HepG2 (cell line): ENCODE data around the gene EEF1AKMT1. TPM values are rescaled to one million over a fixed set of nuclear protein-coding genes. Genes with fewer than 3 reads are reported as not detected.

Source experiments
- ARID2 ChIP-seq: sonication (generic); formaldehyde crosslinking; IDR thresholded peaks from 2 replicates; pipeline ENCODE4 v1.8.1; 2022; ENCODE audit warnings: mild to moderate bottlenecking, missing genetic modification reagents, borderline replicate concordance
- CSRNP1 ChIP-seq: sonication (generic); formaldehyde crosslinking; IDR thresholded peaks from 2 replicates; pipeline ENCODE4 v1.8.1; 2023; ENCODE audit warnings: mild to moderate bottlenecking, missing genetic modification reagents
- FOXP1 ChIP-seq, 2 experiments: fragments of 450-650 bp in 1 of 2; IDR thresholded peaks; 2 replicates each; pipeline ENCODE4 v1.6.1; 2017 to 2018; ENCODE audit warnings: antibody characterized with exemption in 1 of 2
- IRF9 ChIP-seq: sonication (generic); formaldehyde crosslinking; IDR thresholded peaks from 2 replicates; pipeline ENCODE4 v1.8.0; 2022; ENCODE audit warnings: missing genetic modification reagents, mild to moderate bottlenecking, borderline replicate concordance
- MAFG ChIP-seq: sonication (generic); formaldehyde crosslinking; IDR thresholded peaks from 2 replicates; pipeline ENCODE4 v1.5.1; 2020; ENCODE audit warnings: mild to moderate bottlenecking, missing genetic modification reagents
- MLLT10 ChIP-seq: sonication (generic); formaldehyde crosslinking; IDR thresholded peaks from 2 replicates; pipeline ENCODE4 v1.4.0; 2020; ENCODE audit warnings: missing genetic modification reagents
- NR2F1 ChIP-seq, 2 experiments: fragments of 450-650 bp in 1 of 2; formaldehyde crosslinking in 1 of 2; IDR thresholded peaks; 2 replicates each; pipeline versions ENCODE4 v1.5.0 to v1.6.1; 2016 to 2020; ENCODE audit warnings: mild to moderate bottlenecking in 1 of 2, missing compliant biosample characterization in 1 of 2, missing genetic modification reagents in 1 of 2, moderate library complexity in 1 of 2
- PAX8 ChIP-seq: sonication (generic); formaldehyde crosslinking; IDR thresholded peaks from 2 replicates; pipeline ENCODE4 v1.8.0; 2022; ENCODE audit warnings: mild to moderate bottlenecking, missing genetic modification reagents, borderline replicate concordance
- PCBP2 ChIP-seq: fragments of 200-400 bp; formaldehyde crosslinking; optimal IDR thresholded peaks from 2 replicates; pipeline ENCODE3; 2018; ENCODE audit warnings: low read length, low read depth; ENCODE audit not compliant: poor library complexity, severe bottlenecking
- RARA ChIP-seq: IDR thresholded peaks from 2 replicates; pipeline ENCODE4 v1.6.1; 2016; ENCODE audit warnings: missing genetic modification reagents, missing compliant biosample characterization
- RFX1 ChIP-seq: fragments of 450-650 bp; IDR thresholded peaks from 2 replicates; pipeline ENCODE4 v1.6.1; 2017
- SIX1 ChIP-seq: sonication (generic); formaldehyde crosslinking; IDR thresholded peaks from 2 replicates; pipeline ENCODE4 v1.4.0; 2020; ENCODE audit warnings: missing genetic modification reagents, borderline replicate concordance
- STAT5B ChIP-seq: sonication (generic); formaldehyde crosslinking; IDR thresholded peaks from 2 replicates; pipeline ENCODE4 v1.4.0; 2020; ENCODE audit warnings: missing genetic modification reagents
- STAT6 ChIP-seq: sonication (generic); formaldehyde crosslinking; IDR thresholded peaks from 2 replicates; pipeline ENCODE4 v1.4.0; 2020; ENCODE audit warnings: missing genetic modification reagents, mild to moderate bottlenecking, borderline replicate concordance
- THAP8 ChIP-seq: sonication (generic); formaldehyde crosslinking; IDR thresholded peaks from 2 replicates; pipeline ENCODE4 v1.5.1; 2020; ENCODE audit warnings: missing genetic modification reagents, mild to moderate bottlenecking, borderline replicate concordance
- TRIM22 ChIP-seq: fragments of 450-650 bp; IDR thresholded peaks from 2 replicates; pipeline ENCODE4 v1.6.1; 2017
- ZFP90 ChIP-seq: sonication (generic); formaldehyde crosslinking; IDR thresholded peaks from 2 replicates; pipeline ENCODE4 v1.8.0; 2022; ENCODE audit warnings: missing genetic modification reagents, mild to moderate bottlenecking, inconsistent platforms, borderline replicate concordance
- ZMYM3 ChIP-seq: sonication (generic); formaldehyde crosslinking; IDR thresholded peaks from 2 replicates; pipeline ENCODE4 v1.5.1; 2020; ENCODE audit warnings: mild to moderate bottlenecking, missing genetic modification reagents
- ZNF766 ChIP-seq: sonication (generic); formaldehyde crosslinking; IDR thresholded peaks from 2 replicates; pipeline ENCODE4 v1.5.0; 2020; ENCODE audit warnings: missing genetic modification reagents, borderline replicate concordance
- ZNF777 ChIP-seq: sonication (generic); formaldehyde crosslinking; IDR thresholded peaks from 2 replicates; pipeline ENCODE4 v1.4.0; 2020; ENCODE audit warnings: missing genetic modification reagents
- ZNF850 ChIP-seq: sonication (generic); formaldehyde crosslinking; conservative IDR thresholded peaks from 2 replicates; pipeline ENCODE4 v1.9.0; 2021; ENCODE audit warnings: mild to moderate bottlenecking, missing genetic modification reagents
- polyA plus RNA-seq, 8 experiments: library from polyadenylated mRNA; depleted of rRNA in 3 of 8; stranded (reverse) in 7 of 8; unstranded in 1 of 8; fragments of >200 nt; fragmentation: Illumina TruSeq in 4 of 8; extraction: Trizol in 4 of 8; gene quantifications; 2 replicates each; pipeline versions ENCODE4 v1.2.1 to v1.2.3, GENCODE V29; 2011 to 2016; ENCODE audit warnings: low read depth in 4 of 8, missing spikeins in 1 of 8, mixed read lengths in 1 of 8; ENCODE audit not compliant: insufficient read depth in 1 of 8
- total RNA-seq, 5 experiments: library from RNA; depleted of rRNA; stranded (reverse); fragments of >200 nt; fragmentation: Illumina TruSeq; extraction: Trizol; gene quantifications; 2 replicates each; pipeline ENCODE4 v1.2.3, GENCODE V29; 2016; ENCODE audit warnings: low read depth in 1 of 5

Gene EEF1AKMT1
- total and polyA plus RNA-seq, 2 of the 13 experiments (the other 11 are each of a cell fraction or from before 2014, with no cell fraction given) = 6.0 to 16.1 TPM

GRCh38 chr13:20773194-20774080 is at the start of gene EEF1AKMT1 (continued):
- 0 out of 2 replicates have a peak, but pooled peaks have one; percentile 27 for TF ChIP-seq ARID2 (CRISPR knock-in tag)
- no peak for TF ChIP-seq ZNF850 (CRISPR knock-in tag)
- TF ChIP-seq ZNF777 (CRISPR knock-in tag) = peak; percentile 64
- no peak for TF ChIP-seq MAFG (CRISPR knock-in tag)
- peak; percentile 61; the same call in 1 of the 2 replicates for TF ChIP-seq STAT6 (CRISPR knock-in tag)
- TF ChIP-seq ZFP90 (CRISPR knock-in tag) = peak; percentile 55; the same call in 1 of the 2 replicates
- no peak for TF ChIP-seq STAT5B
- TF ChIP-seq ZNF766 (CRISPR knock-in tag) = peak; percentile 65; the same call in 1 of the 2 replicates
- TF ChIP-seq TRIM22 = no peak
- TF ChIP-seq CSRNP1 (CRISPR knock-in tag) = peak; percentile 64; the same call in 1 of the 2 replicates
- no peak for TF ChIP-seq SIX1 (CRISPR knock-in tag)
- TF ChIP-seq PAX8 = no peak
- TF ChIP-seq NR2F1 (CRISPR knock-in tag; IDR thresholded peaks at IDR 0.05) = peak in 1 of 2 experiments; percentile 18; a peak in 1 of 4 replicates
- no peak; the same call in 1 of the 2 replicates for TF ChIP-seq RARA
- TF ChIP-seq THAP8 = peak; percentile 42; the same call in 1 of the 2 replicates
- peak; percentile 28; the same call in 1 of the 2 replicates for TF ChIP-seq ZMYM3
- TF ChIP-seq FOXP1 (IDR thresholded peaks at IDR 0.05) = no peak
- TF ChIP-seq FOXP1 (CRISPR knock-in tag; IDR thresholded peaks at IDR 0.05) = no peak
- no peak for TF ChIP-seq PCBP2
- TF ChIP-seq IRF9 (CRISPR knock-in tag) = peak; percentile 83; the same call in 1 of the 2 replicates
- no peak for TF ChIP-seq MLLT10 (CRISPR knock-in tag)
- TF ChIP-seq RFX1 = no peak
